Endothelial cell of umbilical vein (primary cell): ENCODE results near the gene KCTD5. TPM values are rescaled to one million over a fixed set of nuclear protein-coding genes. Genes with fewer than 3 reads are reported as not detected.

Experiments
- BruUV-seq: library from RNA; stranded (reverse); fragments of 400-500 nt; replicated peaks from 2 replicates; lab custom pipeline; 2021; lab: Mats Ljungman, UMichigan
- CTCF ChIA-PET: fragments of 300-600, 350-600 bp; sonication (Branson Sonifier 250); formaldehyde crosslinking; loops from one replicate; lab custom pipeline; 2021; ENCODE audit warnings: antibody characterized with exemption, inconsistent platforms; lab: Charles Lee
- POLR2A ChIA-PET: fragments of 300-600, 350-600 bp; sonication (Branson Sonifier 250); formaldehyde crosslinking; loops from one replicate; lab custom pipeline; 2021; ENCODE audit warnings: antibody characterized with exemption, inconsistent platforms; lab: Charles Lee
- DNase-seq: peaks from one replicate; pipeline ENCODE4 v3.0.0-alpha.2; 2011; ENCODE audit warnings: low read depth, low spot score
- FAIRE-seq: peaks from 2 replicates; lab custom pipeline; 2011; peaks lifted over from hg19 to GRCh38; lab: Jason Lieb, UNC
- H2AFZ ChIP-seq: 2 replicates; pipeline ENCODE4 v1.6.0; 2012; ENCODE audit warnings: low read depth, low read length, control low read depth, inconsistent platforms
- H3K27ac ChIP-seq: 2 replicates; pipeline ENCODE4 v1.5.1; 2011; ENCODE audit warnings: low read depth, mild to moderate bottlenecking, control low read depth, low read length, moderate library complexity; ENCODE audit not compliant: insufficient read depth
- H3K27me3 ChIP-seq, 2 experiments: 2 replicates each; pipeline versions ENCODE4 v1.6.0 to v1.6.1; 2011; ENCODE audit warnings: low read length in 2 of 2, mixed read lengths in 1 of 2; ENCODE audit not compliant: control insufficient read depth in 2 of 2, insufficient read depth in 2 of 2
- H3K36me3 ChIP-seq, 2 experiments: 2 replicates in 1 of 2; 3 replicates in 1 of 2; pipeline ENCODE4 v1.5.1; 2011; ENCODE audit warnings: low read length in 2 of 2, mild to moderate bottlenecking in 1 of 2, moderate library complexity in 1 of 2; ENCODE audit not compliant: control insufficient read depth in 2 of 2, insufficient read depth in 2 of 2; ENCODE audit errors: extremely low read depth in 1 of 2
- H3K4me1 ChIP-seq: 3 replicates; pipeline ENCODE4 v1.5.1; 2011; ENCODE audit warnings: mild to moderate bottlenecking, low read length; ENCODE audit not compliant: control insufficient read depth, insufficient read depth; ENCODE audit errors: extremely low read depth
- H3K4me2 ChIP-seq: 2 replicates; pipeline ENCODE4 v1.6.1; 2011; ENCODE audit warnings: low read length, control low read depth, mixed read lengths; ENCODE audit not compliant: insufficient read depth
- H3K4me3 ChIP-seq, 3 experiments: fragments of 200-600 bp in 1 of 3; sonication (generic), shearing (Covaris generic) in 1 of 3; replicated peaks in 1 of 3; 2 replicates each; pipeline ENCODE4 v1.5.1; 2011 to 2016; ENCODE audit warnings: control low read depth in 3 of 3, low read length in 3 of 3, mild to moderate bottlenecking in 2 of 3, inconsistent platforms in 1 of 3, low read depth in 1 of 3, moderate library complexity in 1 of 3; ENCODE audit not compliant: insufficient read depth in 1 of 3
- H3K79me2 ChIP-seq: 2 replicates; pipeline ENCODE4 v1.6.0; 2012; ENCODE audit warnings: low read length, inconsistent platforms; ENCODE audit not compliant: control insufficient read depth, insufficient read depth
- H3K9ac ChIP-seq: replicated peaks from 2 replicates; pipeline ENCODE3; 2011; ENCODE audit warnings: low read length, control low read depth; ENCODE audit not compliant: insufficient read depth; ENCODE audit errors: extremely low read depth
- H3K9me1 ChIP-seq: replicated peaks from 3 replicates; pipeline ENCODE4 v1.6.0; 2011; ENCODE audit warnings: mild to moderate bottlenecking, low read length; ENCODE audit not compliant: control insufficient read depth, insufficient read depth; ENCODE audit errors: extremely low read depth
- H3K9me3 ChIP-seq: replicated peaks from 2 replicates; pipeline ENCODE4 v1.5.1; 2012; ENCODE audit warnings: low read length, inconsistent platforms; ENCODE audit not compliant: control insufficient read depth, insufficient read depth
- H4K20me1 ChIP-seq: replicated peaks from 2 replicates; pipeline ENCODE3; 2011; ENCODE audit warnings: mild to moderate bottlenecking, low read length; ENCODE audit not compliant: control insufficient read depth, insufficient read depth; ENCODE audit errors: extremely low read depth
- EZH2 ChIP-seq: IDR thresholded peaks from 2 replicates; pipeline ENCODE4 v1.6.1; 2012; ENCODE audit warnings: borderline replicate concordance, low read depth, mild to moderate bottlenecking, moderate library complexity, low read length, inconsistent platforms; ENCODE audit not compliant: severe bottlenecking
- FOS ChIP-seq: IDR thresholded peaks from 2 replicates; pipeline ENCODE4 v1.6.1; 2011; ENCODE audit warnings: mild to moderate bottlenecking, low read length, moderate library complexity, borderline replicate concordance; ENCODE audit not compliant: insufficient read depth
- GATA2 ChIP-seq: IDR thresholded peaks from 2 replicates; pipeline ENCODE4 v1.7.0; 2011; ENCODE audit warnings: low read depth, mild to moderate bottlenecking, moderate library complexity, mixed read lengths, low read length; ENCODE audit not compliant: insufficient read length, insufficient read depth
- JUN ChIP-seq: IDR thresholded peaks from 2 replicates; pipeline ENCODE4 v1.6.1; 2011; ENCODE audit warnings: borderline replicate concordance, low read depth; ENCODE audit not compliant: insufficient read length, insufficient read depth
- MYC ChIP-seq: IDR thresholded peaks from one replicate; pipeline ENCODE4 v1.6.1; 2011; ENCODE audit warnings: mild to moderate bottlenecking, low read depth, low read length
- POLR2A ChIP-seq: IDR thresholded peaks from 2 replicates; pipeline ENCODE4 v1.6.1; 2012; ENCODE audit warnings: low read depth, mild to moderate bottlenecking, control low read depth, low read length
- POLR2AphosphoS5 ChIP-seq: IDR thresholded peaks from 2 replicates; pipeline ENCODE4 v1.6.1; 2012; ENCODE audit warnings: low read depth, mild to moderate bottlenecking, control low read depth, low read length, moderate library complexity; ENCODE audit not compliant: insufficient read depth
- dilution Hi-C: fragments of 300-500 bp; cut with MboI; formaldehyde crosslinking; loops from one replicate; pipeline ENCODE4 v1.15.0; 2019; ENCODE audit warnings: low sequenced_read_pairs; ENCODE audit not compliant: extremely low pct_ligation_motif_present
- intact Hi-C: fragments of 100-400 bp; cut with micrococcal nuclease; formaldehyde crosslinking; loops from one replicate; pipeline ENCODE4 v1.10.0; 2022
- polyA plus RNA-seq, 4 experiments: library from polyadenylated mRNA; depleted of rRNA in 3 of 4; stranded (reverse) in 3 of 4; unstranded in 1 of 4; fragments of >200 nt; gene quantifications; 2 replicates each; pipeline versions ENCODE4 v1.2.1 to v1.2.3, GENCODE V29; 2011 to 2012; ENCODE audit warnings: missing spikeins in 1 of 4
- total RNA-seq: library from RNA; stranded (reverse); gene quantifications from 2 replicates; pipeline ENCODE4 v1.2.3, GENCODE V29; 2021
- TF ChIP-seq, protein P1 (sequence below), 2 donors: IDR thresholded peaks; 1 replicate in 1 of 2; 2 replicates in 1 of 2; pipeline ENCODE4 v1.5.1; 2011; ENCODE audit warnings: low read length in 2 of 2, mild to moderate bottlenecking in 2 of 2, moderate library complexity in 2 of 2, control low read depth in 1 of 2, inconsistent platforms in 1 of 2, low read depth in 1 of 2; ENCODE audit not compliant: insufficient read depth in 1 of 2; ENCODE audit errors: extremely low read depth in 1 of 2
- TF ChIP-seq, protein P2 (sequence below): IDR thresholded peaks from 2 replicates; pipeline ENCODE4 v1.6.1; 2011; ENCODE audit not compliant: insufficient read depth, insufficient read length

KCTD5 gene
- total and polyA plus RNA-seq, 2 donors (not counting 3 experiments of a cell fraction or from before 2014, with no cell fraction given) = 32.2 to 42.0 TPM

- BruUV-seq = no TSS peak
- no peak overlapping the region for H3K9ac ChIP-seq
These were observed 54.3 kb downstream of the KCTD5 start for GRCh38 chr16:2736476-2737237.

More at GRCh38 chr16:2736476-2737237, 54.3 kb downstream of the KCTD5 start:
- POLR2A ChIA-PET = no interaction called here
- Histone ChIP-seq H3K36me3 (no peaks in the 10 kb centered on the region), H3K27me3 (no peaks in the 10 kb centered on the region), H3K4me2 (no peak overlapping the region), H3K27ac (no peak overlapping the region), H3K9me3 (no peaks in the 10 kb centered on the region), H4K20me1 (no peaks in the 10 kb centered on the region), H3K9me1 (no peaks in the 10 kb centered on the region), H3K79me2 (no peaks in the 10 kb centered on the region), H3K4me1 (no peaks in the 10 kb centered on the region), H2AFZ (no peak overlapping the region), H3K4me3 (no peak overlapping the region)
- CTCF ChIA-PET = interaction anchor here (1.2 to 1.3 kb wide), 2 partner anchors 8 to 16 kb away, joined by 3 to 4 read pairs; partner anchors contain the start of gene PRSS27
- FAIRE-seq (no peak), DNase-seq (no peak)
- dilution Hi-C loops (no loop called here), intact Hi-C loops (no loop called here)
- TF ChIP-seq MYC (no peak), POLR2AphosphoS5 (no peak), FOS (no peak), EZH2 (no peak), GATA2 (no peak), POLR2A (no peak), JUN (no peak)
- TF ChIP-seq, protein P1, sequence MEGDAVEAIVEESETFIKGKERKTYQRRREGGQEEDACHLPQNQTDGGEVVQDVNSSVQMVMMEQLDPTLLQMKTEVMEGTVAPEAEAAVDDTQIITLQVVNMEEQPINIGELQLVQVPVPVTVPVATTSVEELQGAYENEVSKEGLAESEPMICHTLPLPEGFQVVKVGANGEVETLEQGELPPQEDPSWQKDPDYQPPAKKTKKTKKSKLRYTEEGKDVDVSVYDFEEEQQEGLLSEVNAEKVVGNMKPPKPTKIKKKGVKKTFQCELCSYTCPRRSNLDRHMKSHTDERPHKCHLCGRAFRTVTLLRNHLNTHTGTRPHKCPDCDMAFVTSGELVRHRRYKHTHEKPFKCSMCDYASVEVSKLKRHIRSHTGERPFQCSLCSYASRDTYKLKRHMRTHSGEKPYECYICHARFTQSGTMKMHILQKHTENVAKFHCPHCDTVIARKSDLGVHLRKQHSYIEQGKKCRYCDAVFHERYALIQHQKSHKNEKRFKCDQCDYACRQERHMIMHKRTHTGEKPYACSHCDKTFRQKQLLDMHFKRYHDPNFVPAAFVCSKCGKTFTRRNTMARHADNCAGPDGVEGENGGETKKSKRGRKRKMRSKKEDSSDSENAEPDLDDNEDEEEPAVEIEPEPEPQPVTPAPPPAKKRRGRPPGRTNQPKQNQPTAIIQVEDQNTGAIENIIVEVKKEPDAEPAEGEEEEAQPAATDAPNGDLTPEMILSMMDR (IDR thresholded peaks at IDR 0.05; ENCODE audit: extremely low read depth in 1 of 2, insufficient read depth in 1 of 2, low read depth in 1 of 2, low read length in 2 of 2) = no peak
- TF ChIP-seq, protein P2, sequence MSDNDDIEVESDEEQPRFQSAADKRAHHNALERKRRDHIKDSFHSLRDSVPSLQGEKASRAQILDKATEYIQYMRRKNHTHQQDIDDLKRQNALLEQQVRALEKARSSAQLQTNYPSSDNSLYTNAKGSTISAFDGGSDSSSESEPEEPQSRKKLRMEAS = no peak
